ENCODE measurements around the gene HSD17B11. TPM values are rescaled to one million over a fixed set of nuclear protein-coding genes. Genes with fewer than 3 reads are reported as not detected.

HSD17B11 gene
- total RNA-seq, 1 experiment from 2014 or later, result 14.0 TPM

- TF ChIP-seq SOX15 (CRISPR knock-in tag; IDR thresholded peaks at IDR 0.05), result no peak
- TF ChIP-seq TEAD4 (CRISPR knock-in tag; IDR thresholded peaks at IDR 0.05), result no peak
- no peak for TF ChIP-seq AR (CRISPR knock-in tag; IDR thresholded peaks at IDR 0.05)
- TF ChIP-seq ARID4B (CRISPR knock-in tag; IDR thresholded peaks at IDR 0.05; ENCODE audit: borderline replicate concordance), result no peak
- TF ChIP-seq NFE2L1 (CRISPR knock-in tag; IDR thresholded peaks at IDR 0.05), result no peak
- TF ChIP-seq RELA (CRISPR knock-in tag; IDR thresholded peaks at IDR 0.05; ENCODE audit: borderline replicate concordance), result no peak
- no peak for TF ChIP-seq CREM (CRISPR knock-in tag; IDR thresholded peaks at IDR 0.05)
- TF ChIP-seq EMX1 (CRISPR knock-in tag; IDR thresholded peaks at IDR 0.05), result no peak
- no peak for TF ChIP-seq ESRRA (CRISPR knock-in tag; IDR thresholded peaks at IDR 0.05; ENCODE audit: borderline replicate concordance)
- no peak for TF ChIP-seq ZNF671 (CRISPR knock-in tag; IDR thresholded peaks at IDR 0.05)
- no peaks in the 10 kb centered on the region; the same call in 1 of the 2 replicates for H3K27me3 Mint-ChIP-seq (ENCODE audit: low read depth)
- H3K4me3 Mint-ChIP-seq, result no peak overlapping the region
- no peak overlapping the region for H3K27ac Mint-ChIP-seq
- CTCF ChIA-PET, result no interaction called here
- H3K9me3 Mint-ChIP-seq, result peaks cover 23% of the 10 kb centered on the region
- DNase-seq (ENCODE audit: low spot score) (no peak), ATAC-seq (no peak)
- H3K36me3 Mint-ChIP-seq, result peaks cover 21% of the 10 kb centered on the region
- POLR2A ChIA-PET, result interaction anchor here (1.2 kb wide), 1 partner anchor 10 kb away, joined by 11 read pairs; no protein-coding TSS in a partner anchor
- H3K4me1 Mint-ChIP-seq, result no peaks in the 10 kb centered on the region
Observed at GRCh38 chr4:87330761-87331160, 60.2 kb downstream of the HSD17B11 start.

GRCh38 chr4:87327136-87327535, 63.9 kb downstream of the HSD17B11 start:
- H3K4me1 Mint-ChIP-seq, result no peaks in the 10 kb centered on the region
- no peaks in the 10 kb centered on the region; the same call in 1 of the 2 replicates for H3K27me3 Mint-ChIP-seq (ENCODE audit: low read depth)
- CTCF ChIA-PET, result no interaction called here
- POLR2A ChIA-PET, result interaction anchor here (0.5 kb wide), 1 partner anchor 93 kb away, joined by 3 read pairs; no protein-coding TSS in a partner anchor
- H3K27ac Mint-ChIP-seq, result no peak overlapping the region
- ATAC-seq, result no peak
- no peaks in the 10 kb centered on the region for H3K36me3 Mint-ChIP-seq
- H3K4me3 Mint-ChIP-seq, result no peak overlapping the region
- TF ChIP-seq ZBTB43 (CRISPR knock-in tag; IDR thresholded peaks at IDR 0.05), result no peak
- TF ChIP-seq FOXP4 (CRISPR knock-in tag; IDR thresholded peaks at IDR 0.05), result no peak
- no peak for TF ChIP-seq NFE2L1 (CRISPR knock-in tag; IDR thresholded peaks at IDR 0.05)
- no peak for TF ChIP-seq ZNF317 (CRISPR knock-in tag; IDR thresholded peaks at IDR 0.05; ENCODE audit: borderline replicate concordance, low read depth)
- TF ChIP-seq E2F5 (CRISPR knock-in tag; IDR thresholded peaks at IDR 0.05), result no peak
- TF ChIP-seq JUN (CRISPR knock-in tag; IDR thresholded peaks at IDR 0.05), result no peak
- no peak for TF ChIP-seq MYBL2 (CRISPR knock-in tag; IDR thresholded peaks at IDR 0.05)
- TF ChIP-seq JAZF1 (CRISPR knock-in tag; IDR thresholded peaks at IDR 0.05), result no peak
- TF ChIP-seq OVOL2 (CRISPR knock-in tag; IDR thresholded peaks at IDR 0.05; ENCODE audit: borderline replicate concordance), result no peak
- TF ChIP-seq GABPB1 (CRISPR knock-in tag; IDR thresholded peaks at IDR 0.05), result no peak
- TF ChIP-seq CBFB (CRISPR knock-in tag; IDR thresholded peaks at IDR 0.05; ENCODE audit: low read depth), result no peak
- TF ChIP-seq E2F4 (CRISPR knock-in tag; IDR thresholded peaks at IDR 0.05; ENCODE audit: borderline replicate concordance, low read depth), result no peak
- TF ChIP-seq EMX1 (CRISPR knock-in tag; IDR thresholded peaks at IDR 0.05), result no peak
- peaks cover under 1% of the 10 kb centered on the region for H3K9me3 Mint-ChIP-seq
- DNase-seq (ENCODE audit: low spot score), result no peak
